Measurements from ENCODE around the gene HAUS3.

- TF ChIP-seq CTCF (IDR thresholded peaks at IDR 0.05) (no peak), POLR2AphosphoS5 (IDR thresholded peaks at IDR 0.05; ENCODE audit: low read depth, low read length) (no peak), REST (IDR thresholded peaks at IDR 0.05; ENCODE audit: insufficient read depth in 1 of 2, low read depth in 2 of 2, low read length in 1 of 2) (no peak)
Measured at GRCh38 chr4:2266821-2267220, 24.9 kb upstream of the HAUS3 start.
